Measurements from ENCODE around the gene TK2.

DNA sequence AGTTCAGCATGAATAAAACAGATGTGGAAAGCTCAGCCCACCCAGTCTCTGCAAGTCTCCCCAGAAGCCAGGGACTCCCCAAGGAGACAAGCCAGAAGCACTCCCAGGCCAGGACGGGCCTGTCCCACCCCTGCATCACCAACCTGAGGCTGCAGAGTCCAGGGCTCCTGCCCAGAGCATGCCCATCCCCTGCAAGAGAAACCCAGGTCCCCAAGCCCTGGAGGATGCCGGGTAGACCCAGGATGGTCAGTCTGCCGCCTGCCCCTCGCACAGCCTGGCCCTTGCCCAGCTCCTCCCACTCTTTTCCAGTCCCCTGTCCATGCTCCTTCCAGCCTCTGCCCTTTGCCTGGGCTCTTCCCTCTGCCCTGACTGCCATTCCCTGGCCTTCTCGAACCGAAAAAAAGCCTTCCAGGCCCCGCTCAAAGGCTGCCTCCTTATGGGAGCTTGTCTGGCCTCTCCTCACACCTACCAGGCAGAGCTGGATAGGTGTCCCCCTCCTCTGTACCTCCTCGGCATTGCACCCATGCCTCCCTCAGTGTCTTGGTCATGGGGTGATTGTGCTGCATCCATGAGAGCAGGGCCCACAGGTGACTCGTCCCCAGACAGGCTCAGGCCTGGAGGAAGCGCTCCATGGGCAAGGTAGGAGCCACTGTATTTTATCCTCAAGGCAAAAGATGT lies 78.1 kb downstream of the TK2 start:
- TF ChIP-seq CREB1 (IDR thresholded peaks at IDR 0.05; ENCODE audit: low read depth) (no peak), EGR1 (IDR thresholded peaks at IDR 0.05) (no peak)
- TF ChIP-seq, protein P1, sequence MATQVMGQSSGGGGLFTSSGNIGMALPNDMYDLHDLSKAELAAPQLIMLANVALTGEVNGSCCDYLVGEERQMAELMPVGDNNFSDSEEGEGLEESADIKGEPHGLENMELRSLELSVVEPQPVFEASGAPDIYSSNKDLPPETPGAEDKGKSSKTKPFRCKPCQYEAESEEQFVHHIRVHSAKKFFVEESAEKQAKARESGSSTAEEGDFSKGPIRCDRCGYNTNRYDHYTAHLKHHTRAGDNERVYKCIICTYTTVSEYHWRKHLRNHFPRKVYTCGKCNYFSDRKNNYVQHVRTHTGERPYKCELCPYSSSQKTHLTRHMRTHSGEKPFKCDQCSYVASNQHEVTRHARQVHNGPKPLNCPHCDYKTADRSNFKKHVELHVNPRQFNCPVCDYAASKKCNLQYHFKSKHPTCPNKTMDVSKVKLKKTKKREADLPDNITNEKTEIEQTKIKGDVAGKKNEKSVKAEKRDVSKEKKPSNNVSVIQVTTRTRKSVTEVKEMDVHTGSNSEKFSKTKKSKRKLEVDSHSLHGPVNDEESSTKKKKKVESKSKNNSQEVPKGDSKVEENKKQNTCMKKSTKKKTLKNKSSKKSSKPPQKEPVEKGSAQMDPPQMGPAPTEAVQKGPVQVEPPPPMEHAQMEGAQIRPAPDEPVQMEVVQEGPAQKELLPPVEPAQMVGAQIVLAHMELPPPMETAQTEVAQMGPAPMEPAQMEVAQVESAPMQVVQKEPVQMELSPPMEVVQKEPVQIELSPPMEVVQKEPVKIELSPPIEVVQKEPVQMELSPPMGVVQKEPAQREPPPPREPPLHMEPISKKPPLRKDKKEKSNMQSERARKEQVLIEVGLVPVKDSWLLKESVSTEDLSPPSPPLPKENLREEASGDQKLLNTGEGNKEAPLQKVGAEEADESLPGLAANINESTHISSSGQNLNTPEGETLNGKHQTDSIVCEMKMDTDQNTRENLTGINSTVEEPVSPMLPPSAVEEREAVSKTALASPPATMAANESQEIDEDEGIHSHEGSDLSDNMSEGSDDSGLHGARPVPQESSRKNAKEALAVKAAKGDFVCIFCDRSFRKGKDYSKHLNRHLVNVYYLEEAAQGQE (IDR thresholded peaks at IDR 0.05; ENCODE audit: low read depth), result no peak

Data from Ishikawa (cell line).